Measurements from ENCODE around the gene ALDH1B1.

GRCh38 chr9:38367898-38368297, 24.6 kb upstream of the ALDH1B1 start:
- no peak for TF ChIP-seq CTCF (IDR thresholded peaks at IDR 0.05)
- TF ChIP-seq POLR2A (IDR thresholded peaks at IDR 0.05): no peak
